ENCODE measurements around the gene CDC42EP3. TPM values are rescaled to one million over a fixed set of nuclear protein-coding genes. Genes with fewer than 3 reads are reported as not detected.

CDC42EP3 gene
- total and polyA plus RNA-seq, 9 donors: 12.0 to 82.7 (median 27.6) TPM

DNA sequence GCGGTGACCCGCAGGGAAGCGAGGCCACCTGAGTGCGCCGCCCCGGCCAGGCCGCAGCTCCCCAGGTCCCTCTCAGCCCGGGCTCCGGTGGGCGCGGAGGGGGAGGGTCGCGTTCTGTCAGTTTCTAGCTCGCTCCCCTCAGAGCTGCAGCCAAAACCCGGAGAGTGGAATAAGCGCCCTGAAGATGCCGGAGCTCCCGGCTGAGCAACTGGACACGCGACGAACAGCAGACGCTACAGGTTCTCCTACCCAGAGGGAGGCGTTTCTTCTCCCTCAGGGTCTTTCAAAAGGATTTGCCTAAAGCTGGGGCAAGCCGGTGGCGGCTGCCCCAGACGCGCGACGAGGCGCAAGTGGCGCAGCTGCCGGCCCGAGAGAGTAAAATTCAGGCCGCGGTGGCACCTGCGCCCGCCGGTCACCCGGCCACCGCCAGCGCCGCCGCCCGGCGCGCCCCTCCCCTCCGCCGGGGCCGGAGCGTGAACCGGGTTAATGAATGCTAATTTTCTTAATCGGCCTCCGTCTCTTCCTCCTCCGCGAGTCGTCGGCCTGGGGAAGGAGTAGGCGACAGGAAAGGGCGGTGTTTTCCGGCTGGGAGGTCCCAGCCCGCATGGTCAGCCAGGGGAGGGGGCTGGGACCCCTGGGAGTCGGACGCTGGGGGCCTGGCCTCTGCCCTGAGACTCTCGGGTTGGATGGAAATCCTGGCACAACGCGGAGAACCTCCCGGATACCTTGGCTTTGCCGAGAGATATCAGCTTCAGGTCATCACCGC lies 845 bp upstream of the CDC42EP3 start:
- intact Hi-C loops (cut with DNase I): loop anchor here in 2 of 4 donors (5.0 to 10.0 kb wide), 2 partner anchors 153 to 255 kb away; no protein-coding TSS in a partner anchor

GRCh38 chr2:37671816-37672103 lies 318 bp upstream of the CDC42EP3 start:
- no peaks in the 10 kb centered on the region for H3K36me3 ChIP-seq
- peaks cover 3% of the 10 kb centered on the region for H3K4me1 ChIP-seq (ENCODE audit: insufficient read depth)
- H3K27ac ChIP-seq: peak overlapping the region; percentile 73 to 74
- H3K4me3 ChIP-seq: peak overlapping the region; percentile 96
- 0% methylated on average over 25 to 29 of the region's 29 CpGs; no CpG with 5 or more reads in 1 of the 3 donors for WGBS, 3 donors
- no peak for DNase-seq
- no peaks in the 10 kb centered on the region for H3K9me3 ChIP-seq
- no peak for TF ChIP-seq POLR2A (IDR thresholded peaks at IDR 0.05)
- TF ChIP-seq, protein P1, sequence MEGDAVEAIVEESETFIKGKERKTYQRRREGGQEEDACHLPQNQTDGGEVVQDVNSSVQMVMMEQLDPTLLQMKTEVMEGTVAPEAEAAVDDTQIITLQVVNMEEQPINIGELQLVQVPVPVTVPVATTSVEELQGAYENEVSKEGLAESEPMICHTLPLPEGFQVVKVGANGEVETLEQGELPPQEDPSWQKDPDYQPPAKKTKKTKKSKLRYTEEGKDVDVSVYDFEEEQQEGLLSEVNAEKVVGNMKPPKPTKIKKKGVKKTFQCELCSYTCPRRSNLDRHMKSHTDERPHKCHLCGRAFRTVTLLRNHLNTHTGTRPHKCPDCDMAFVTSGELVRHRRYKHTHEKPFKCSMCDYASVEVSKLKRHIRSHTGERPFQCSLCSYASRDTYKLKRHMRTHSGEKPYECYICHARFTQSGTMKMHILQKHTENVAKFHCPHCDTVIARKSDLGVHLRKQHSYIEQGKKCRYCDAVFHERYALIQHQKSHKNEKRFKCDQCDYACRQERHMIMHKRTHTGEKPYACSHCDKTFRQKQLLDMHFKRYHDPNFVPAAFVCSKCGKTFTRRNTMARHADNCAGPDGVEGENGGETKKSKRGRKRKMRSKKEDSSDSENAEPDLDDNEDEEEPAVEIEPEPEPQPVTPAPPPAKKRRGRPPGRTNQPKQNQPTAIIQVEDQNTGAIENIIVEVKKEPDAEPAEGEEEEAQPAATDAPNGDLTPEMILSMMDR (IDR thresholded peaks at IDR 0.05): no peak
- TF ChIP-seq EP300 (IDR thresholded peaks at IDR 0.05): no peak
- no peaks in the 10 kb centered on the region for H3K27me3 ChIP-seq
- intact Hi-C loops (cut with DNase I): loop anchor here in 2 of 4 donors (5.0 to 10.0 kb wide), 2 partner anchors 153 to 254 kb away; no protein-coding TSS in a partner anchor

More for the DNA sequence above, 845 bp upstream of the CDC42EP3 start:
- 1% methylated on average over 56 to 69 of the region's 69 CpGs for WGBS, 3 donors
- H3K9me3 ChIP-seq: no peaks in the 10 kb centered on the region
- no peaks in the 10 kb centered on the region for H3K36me3 ChIP-seq
- H3K4me1 ChIP-seq (ENCODE audit: insufficient read depth): no peaks in the 10 kb centered on the region
- peak; percentile 71 to 83 (median 74) for DNase-seq
- H3K27me3 ChIP-seq: no peaks in the 10 kb centered on the region
- H3K4me3 ChIP-seq: peak overlapping the region; percentile 96
- TF ChIP-seq, protein P1 (IDR thresholded peaks at IDR 0.05): no peak
- no peak for TF ChIP-seq POLR2A (IDR thresholded peaks at IDR 0.05)
- no peak for TF ChIP-seq EP300 (IDR thresholded peaks at IDR 0.05)
- peak overlapping the region; percentile 73 to 74 for H3K27ac ChIP-seq

DNA sequence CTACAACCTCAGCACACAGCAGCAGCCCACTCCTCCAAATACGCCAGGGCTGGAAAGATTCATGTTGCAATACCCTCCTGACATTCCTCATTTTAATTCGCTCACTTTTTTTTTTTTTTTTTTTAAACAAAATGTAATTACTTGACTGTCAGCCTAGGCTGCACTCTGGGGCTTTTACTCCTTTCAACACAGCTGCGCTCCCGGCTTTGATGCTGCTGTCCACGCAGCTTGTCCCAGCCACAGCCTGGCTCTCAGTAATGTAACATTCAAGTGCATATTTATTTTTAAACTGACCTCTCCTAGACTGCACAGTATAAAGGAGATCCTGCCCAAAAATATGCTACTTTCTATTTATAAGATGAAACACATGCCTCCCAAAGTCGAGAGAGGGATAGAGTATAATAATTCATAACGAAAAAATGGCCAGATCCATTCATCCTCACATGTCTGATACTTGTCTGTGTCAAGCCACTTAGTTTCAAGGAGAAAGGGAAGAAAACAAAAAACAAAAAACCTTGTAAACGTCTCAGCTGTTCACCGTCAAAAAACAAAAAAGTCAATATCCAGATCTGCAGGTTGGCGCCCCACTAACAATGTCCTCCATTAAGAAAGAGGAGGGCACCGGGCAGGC lies 949 bp downstream of the CDC42EP3 start:
- DNase-seq: no peak
- Histone ChIP-seq H3K4me1 (ENCODE audit: insufficient read depth) (peaks cover 3% of the 10 kb centered on the region), H3K4me3 (peak overlapping the region; percentile 96), H3K9me3 (no peaks in the 10 kb centered on the region), H3K27me3 (no peaks in the 10 kb centered on the region), H3K36me3 (no peaks in the 10 kb centered on the region), H3K27ac (no peak overlapping the region)
- intact Hi-C loops (cut with DNase I): loop anchor here in 2 of 4 donors (5.0 to 10.0 kb wide), 2 partner anchors 154 to 253 kb away; no protein-coding TSS in a partner anchor
- no peak for TF ChIP-seq EP300 (IDR thresholded peaks at IDR 0.05)
- TF ChIP-seq, protein P1 (IDR thresholded peaks at IDR 0.05): no peak
- no peak for TF ChIP-seq POLR2A (IDR thresholded peaks at IDR 0.05)
- WGBS, 3 donors: 2 to 4% (median 3%) methylated on average over 11 of the region's 11 CpGs

GRCh38 chr2:37669446-37669845 lies 2.0 kb downstream of the CDC42EP3 start:
- intact Hi-C loops (cut with DNase I): no loop called here
- Histone ChIP-seq H3K4me3 (peak overlapping the region; percentile 96), H3K4me1 (ENCODE audit: insufficient read depth) (peaks cover 3% of the 10 kb centered on the region), H3K36me3 (no peaks in the 10 kb centered on the region), H3K27ac (no peak overlapping the region), H3K9me3 (no peaks in the 10 kb centered on the region), H3K27me3 (no peaks in the 10 kb centered on the region)
- 49 to 57% (median 57%) methylated on average over 3 of the region's 3 CpGs for WGBS, 3 donors
- no peak for DNase-seq
- TF ChIP-seq, protein P1 (IDR thresholded peaks at IDR 0.05): no peak
- TF ChIP-seq POLR2A (IDR thresholded peaks at IDR 0.05): no peak
- no peak for TF ChIP-seq EP300 (IDR thresholded peaks at IDR 0.05)
